ENCODE results near the gene ZSWIM3. TPM values are rescaled to one million over a fixed set of nuclear protein-coding genes. Genes with fewer than 3 reads are reported as not detected.
A peak's percentile ranks its signal among the peaks of the same experiment; 100 is the strongest.
"Not testable (repeated sequence)": the region's sequence is repeated elsewhere in the genome, so short reads cannot be mapped to it uniquely, and the experiment has no call there.

ZSWIM3 gene
- total RNA-seq, 4 donors from 2014 or later = 2.2 to 8.3 (median 5.7) TPM

GRCh38 chr20:45867819-45868176 is 10.4 kb downstream of the ZSWIM3 start:
- Histone ChIP-seq H3K4me1 (peaks cover 0 to 38% (median 7%) of the 10 kb centered on the region in 4 donors), H3K27me3 (no peaks in the 10 kb centered on the region), H3K27ac (peak overlapping the region; percentile 58 to 66 (median 61)), H3K4me3 (no peak overlapping the region), H3K9me3 (no peaks in the 10 kb centered on the region), H3K36me3 (no peaks in the 10 kb centered on the region)
- intact Hi-C loops (cut with DNase I; ENCODE audit: low total_unique reads) (no loop called here), in situ Hi-C loops (cut with MboI; ENCODE audit: low pct_ligation_motif_present in 1 of 4, low pct_unique_long_range_greater_than_20kb in 1 of 4, low sequenced_read_pairs in 3 of 4) (no loop called here)
- no peak for DNase-seq
- TF ChIP-seq CTCF (IDR thresholded peaks at IDR 0.05) = no peak
- no peak for TF ChIP-seq POLR2A (IDR thresholded peaks at IDR 0.05)
- TF ChIP-seq POLR2AphosphoS5 (IDR thresholded peaks at IDR 0.05) = no peak
- TF ChIP-seq EP300 (IDR thresholded peaks at IDR 0.05; ENCODE audit: low read depth) = no peak

DNA sequence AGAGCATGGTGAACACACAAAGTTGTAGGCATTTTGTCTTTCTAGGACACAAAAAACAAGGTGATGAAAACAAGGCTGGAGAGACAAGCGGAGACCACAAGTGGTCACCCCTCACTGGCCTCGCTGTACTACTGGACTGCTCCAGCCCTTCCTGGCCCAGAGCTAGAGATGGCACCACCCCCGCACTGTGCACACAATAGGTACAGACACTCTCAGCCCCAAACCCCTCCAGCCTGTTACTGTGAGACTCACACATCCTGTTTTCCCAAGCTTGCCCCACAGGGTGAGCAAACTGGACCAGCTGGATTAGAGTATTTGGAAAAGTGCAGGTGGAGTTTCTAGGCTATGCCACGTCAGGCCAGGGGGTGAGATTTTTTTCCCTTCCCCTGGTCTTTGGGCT is 15.2 kb downstream of the ZSWIM3 start:
- H3K27ac ChIP-seq = no peak overlapping the region
- H3K4me3 ChIP-seq = no peak overlapping the region
- intact Hi-C loops (cut with DNase I; ENCODE audit: low total_unique reads) (no loop called here), in situ Hi-C loops (cut with MboI; ENCODE audit: low pct_ligation_motif_present in 1 of 4, low pct_unique_long_range_greater_than_20kb in 1 of 4, low sequenced_read_pairs in 3 of 4) (no loop called here)
- peaks cover 0 to 9% (median 0%) of the 10 kb centered on the region in 4 donors for H3K4me1 ChIP-seq
- H3K27me3 ChIP-seq = no peaks in the 10 kb centered on the region
- no peak for DNase-seq
- WGBS, 2 donors (ENCODE audit: low coverage in 1 of 2) = 99% methylated on average over 4 of the region's 4 CpGs; no CpG with 5 or more reads in 1 of the 2 donors
- no peaks in the 10 kb centered on the region for H3K9me3 ChIP-seq
- TF ChIP-seq CTCF (IDR thresholded peaks at IDR 0.05) = no peak
- TF ChIP-seq POLR2A (IDR thresholded peaks at IDR 0.05) = no peak
- no peak for TF ChIP-seq EP300 (IDR thresholded peaks at IDR 0.05; ENCODE audit: low read depth)
- no peak for TF ChIP-seq POLR2AphosphoS5 (IDR thresholded peaks at IDR 0.05)
- H3K36me3 ChIP-seq = peaks cover 0 to 8% (median 0%) of the 10 kb centered on the region in 4 donors

GRCh38 chr20:45873409-45874103 is 16.1 kb downstream of the ZSWIM3 start:
- no peaks in the 10 kb centered on the region for H3K9me3 ChIP-seq
- WGBS, 2 donors (ENCODE audit: low coverage in 1 of 2) = 58 to 75% methylated on average over 1 of the region's 1 CpG
- no peak overlapping the region for H3K27ac ChIP-seq
- TF ChIP-seq POLR2A (IDR thresholded peaks at IDR 0.05) (no peak), CTCF (IDR thresholded peaks at IDR 0.05) (no peak), EP300 (IDR thresholded peaks at IDR 0.05; ENCODE audit: low read depth) (no peak), POLR2AphosphoS5 (IDR thresholded peaks at IDR 0.05) (no peak)
- intact Hi-C loops (cut with DNase I; ENCODE audit: low total_unique reads) = no loop called here
- no peak overlapping the region for H3K4me3 ChIP-seq
- H3K27me3 ChIP-seq = no peaks in the 10 kb centered on the region
- in situ Hi-C loops (cut with MboI; ENCODE audit: low pct_ligation_motif_present in 1 of 4, low pct_unique_long_range_greater_than_20kb in 1 of 4, low sequenced_read_pairs in 3 of 4) = no loop called here
- DNase-seq = no peak
- H3K36me3 ChIP-seq = peaks cover 0 to 12% (median 2%) of the 10 kb centered on the region in 4 donors
- H3K4me1 ChIP-seq = peaks cover 0 to under 1% (median 0%) of the 10 kb centered on the region in 4 donors

DNA sequence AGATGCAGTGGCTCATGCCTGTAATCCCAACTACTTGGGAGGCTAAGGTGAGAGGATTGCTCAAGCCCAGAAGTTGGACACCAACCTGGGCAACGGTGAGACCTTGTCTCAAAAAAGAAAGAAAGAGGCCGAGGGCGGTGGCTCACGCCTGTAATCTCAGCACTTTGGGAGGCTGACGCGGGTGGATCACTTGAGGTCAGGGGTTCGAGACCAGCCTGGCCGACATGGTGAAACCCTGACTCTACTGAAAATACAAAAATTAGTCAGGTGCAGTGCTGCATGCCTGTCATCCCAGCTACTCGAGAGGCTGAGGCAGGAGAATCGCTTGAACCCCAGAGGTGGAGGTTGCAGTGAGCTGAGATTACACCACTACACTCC is 16.7 kb downstream of the ZSWIM3 start:
- H3K4me3 ChIP-seq; H3K27me3 ChIP-seq; H3K27ac ChIP-seq; in situ Hi-C loops (cut with MboI; ENCODE audit: low pct_ligation_motif_present in 1 of 4, low pct_unique_long_range_greater_than_20kb in 1 of 4, low sequenced_read_pairs in 3 of 4); H3K4me1 ChIP-seq; intact Hi-C loops (cut with DNase I; ENCODE audit: low total_unique reads); H3K9me3 ChIP-seq; DNase-seq: not testable (repeated sequence)
- 91 to 96% methylated on average over 4 to 10 of the region's 10 CpGs for WGBS, 2 donors (ENCODE audit: low coverage in 1 of 2)
- H3K36me3 ChIP-seq = peaks cover 0 to 12% (median 2%) of the 10 kb centered on the region in 4 donors

GRCh38 chr20:45874576-45874975 is 17.2 kb downstream of the ZSWIM3 start:
- Histone ChIP-seq H3K27ac (no peak overlapping the region), H3K9me3 (no peaks in the 10 kb centered on the region), H3K36me3 (peaks cover 0 to 12% (median 2%) of the 10 kb centered on the region in 4 donors), H3K4me3 (no peak overlapping the region), H3K27me3 (no peaks in the 10 kb centered on the region), H3K4me1 (no peaks in the 10 kb centered on the region)
- no peak for TF ChIP-seq EP300 (IDR thresholded peaks at IDR 0.05; ENCODE audit: low read depth)
- TF ChIP-seq POLR2AphosphoS5 (IDR thresholded peaks at IDR 0.05) = no peak
- no peak for TF ChIP-seq CTCF (IDR thresholded peaks at IDR 0.05)
- no peak for TF ChIP-seq POLR2A (IDR thresholded peaks at IDR 0.05)
- 86 to 91% methylated on average over 4 of the region's 4 CpGs for WGBS, 2 donors (ENCODE audit: low coverage in 1 of 2)
- in situ Hi-C loops (cut with MboI; ENCODE audit: low pct_ligation_motif_present in 1 of 4, low pct_unique_long_range_greater_than_20kb in 1 of 4, low sequenced_read_pairs in 3 of 4) (no loop called here), intact Hi-C loops (cut with DNase I; ENCODE audit: low total_unique reads) (no loop called here)
- DNase-seq = no peak
